Tibial nerve (tissue), 4 donors: ENCODE data around the gene DVL2. TPM values are rescaled to one million over a fixed set of nuclear protein-coding genes. Genes with fewer than 3 reads are reported as not detected.

Experiments used
- DNase-seq, 2 donors: peaks; one replicate each; pipeline ENCODE4 v3.0.0-alpha.2; 2019; ENCODE audit warnings: low spot score in 2 of 2
- H3K27ac ChIP-seq, 4 donors: fragments of 200-600 bp; sonication (generic) in 3 of 4; one replicate each; pipeline ENCODE4 v1.5.1; 2017 to 2019; ENCODE audit warnings: mild to moderate bottlenecking in 1 of 4
- H3K27me3 ChIP-seq, 2 donors: fragments of 200-600 bp; sonication (generic) in 1 of 2; one replicate each; pipeline versions ENCODE4 v1.5.1 to v1.6.0; 2017 to 2019
- H3K36me3 ChIP-seq, 3 donors: fragments of 200-600 bp; sonication (generic); one replicate each; pipeline ENCODE4 v1.5.1; 2018 to 2019
- H3K4me1 ChIP-seq, 4 donors: fragments of 200-600 bp; sonication (generic) in 3 of 4; one replicate each; pipeline ENCODE4 v1.5.1; 2017 to 2019
- H3K4me3 ChIP-seq, 4 donors: fragments of 200-600 bp; sonication (generic) in 3 of 4; one replicate each; pipeline ENCODE4 v1.5.1; 2017 to 2019; ENCODE audit warnings: mild to moderate bottlenecking in 1 of 4, moderate library complexity in 1 of 4
- H3K9me3 ChIP-seq, 4 donors: fragments of 200-600 bp; sonication (generic) in 3 of 4; one replicate each; pipeline ENCODE4 v1.5.1; 2017 to 2019
- EP300 ChIP-seq, 2 donors: sonication (generic); formaldehyde crosslinking; IDR thresholded peaks; one replicate each; pipeline ENCODE4 v1.6.1; 2017; ENCODE audit warnings: antibody characterized with exemption in 2 of 2, mild to moderate bottlenecking in 1 of 2
- POLR2A ChIP-seq, 2 donors: fragments of 450-650 bp; IDR thresholded peaks; one replicate each; pipeline ENCODE4 v1.6.1; 2017; ENCODE audit warnings: antibody characterized with exemption in 2 of 2, mild to moderate bottlenecking in 2 of 2, moderate library complexity in 2 of 2
- WGBS, 2 donors: methylation state at CpG; one replicate each; pipeline ENCODE4 v1.1.5; 2018; 5-methylcytosine and 5-hydroxymethylcytosine counted together
- total RNA-seq, 4 donors: library from RNA; depleted of rRNA; stranded (reverse); fragments of >200 nt; gene quantifications; one replicate each; pipeline ENCODE4 v1.1.0, GENCODE V29; 2016
- TF ChIP-seq, protein P1 (sequence below), 5 experiments: fragments of 200-600 bp in 3 of 5; fragments of 450-650 bp in 2 of 5; sonication (generic) in 3 of 5; IDR thresholded peaks; one replicate each; pipeline ENCODE4 v1.5.1; 2016 to 2019; ENCODE audit warnings: antibody characterized with exemption in 5 of 5, mild to moderate bottlenecking in 3 of 5, moderate library complexity in 2 of 5

DVL2 gene
- total RNA-seq, 4 donors from 2014 or later: 41.4 to 51.2 (median 46.7) TPM

DNA sequence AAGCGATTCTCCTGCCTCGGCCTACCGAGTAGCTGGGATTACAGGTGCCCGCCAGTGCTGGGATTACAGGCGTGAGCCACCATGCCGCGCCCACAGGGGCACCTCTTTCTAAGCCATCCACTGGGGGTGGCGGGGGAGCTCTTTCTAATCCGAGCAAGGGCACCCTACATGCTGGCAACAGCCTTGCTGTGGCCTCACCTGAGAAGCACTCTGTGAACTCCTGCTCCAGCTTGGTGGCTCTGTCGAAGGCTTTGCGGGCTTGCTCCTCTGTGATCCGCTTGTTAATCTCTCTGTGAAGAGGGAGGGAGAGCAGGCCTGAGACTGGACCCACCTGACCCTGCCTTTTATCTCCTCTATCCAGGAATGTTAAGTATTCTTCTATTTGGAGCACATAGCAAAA lies 43.2 kb downstream of the DVL2 start:
- H3K27ac ChIP-seq: no peak overlapping the region
- 92 to 96% methylated on average over 8 to 12 of the region's 12 CpGs for WGBS, 2 donors
- H3K36me3 ChIP-seq: peaks cover 0 to 58% (median 0%) of the 10 kb centered on the region in 3 donors
- no peaks in the 10 kb centered on the region for H3K4me1 ChIP-seq
- DNase-seq: no peak
- H3K9me3 ChIP-seq: no peaks in the 10 kb centered on the region
- TF ChIP-seq EP300 (IDR thresholded peaks at IDR 0.05) (no peak), POLR2A (IDR thresholded peaks at IDR 0.05) (no peak)
- TF ChIP-seq, protein P1, sequence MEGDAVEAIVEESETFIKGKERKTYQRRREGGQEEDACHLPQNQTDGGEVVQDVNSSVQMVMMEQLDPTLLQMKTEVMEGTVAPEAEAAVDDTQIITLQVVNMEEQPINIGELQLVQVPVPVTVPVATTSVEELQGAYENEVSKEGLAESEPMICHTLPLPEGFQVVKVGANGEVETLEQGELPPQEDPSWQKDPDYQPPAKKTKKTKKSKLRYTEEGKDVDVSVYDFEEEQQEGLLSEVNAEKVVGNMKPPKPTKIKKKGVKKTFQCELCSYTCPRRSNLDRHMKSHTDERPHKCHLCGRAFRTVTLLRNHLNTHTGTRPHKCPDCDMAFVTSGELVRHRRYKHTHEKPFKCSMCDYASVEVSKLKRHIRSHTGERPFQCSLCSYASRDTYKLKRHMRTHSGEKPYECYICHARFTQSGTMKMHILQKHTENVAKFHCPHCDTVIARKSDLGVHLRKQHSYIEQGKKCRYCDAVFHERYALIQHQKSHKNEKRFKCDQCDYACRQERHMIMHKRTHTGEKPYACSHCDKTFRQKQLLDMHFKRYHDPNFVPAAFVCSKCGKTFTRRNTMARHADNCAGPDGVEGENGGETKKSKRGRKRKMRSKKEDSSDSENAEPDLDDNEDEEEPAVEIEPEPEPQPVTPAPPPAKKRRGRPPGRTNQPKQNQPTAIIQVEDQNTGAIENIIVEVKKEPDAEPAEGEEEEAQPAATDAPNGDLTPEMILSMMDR (IDR thresholded peaks at IDR 0.05): no peak
- H3K27me3 ChIP-seq: no peaks in the 10 kb centered on the region
- H3K4me3 ChIP-seq: no peak overlapping the region

DNA sequence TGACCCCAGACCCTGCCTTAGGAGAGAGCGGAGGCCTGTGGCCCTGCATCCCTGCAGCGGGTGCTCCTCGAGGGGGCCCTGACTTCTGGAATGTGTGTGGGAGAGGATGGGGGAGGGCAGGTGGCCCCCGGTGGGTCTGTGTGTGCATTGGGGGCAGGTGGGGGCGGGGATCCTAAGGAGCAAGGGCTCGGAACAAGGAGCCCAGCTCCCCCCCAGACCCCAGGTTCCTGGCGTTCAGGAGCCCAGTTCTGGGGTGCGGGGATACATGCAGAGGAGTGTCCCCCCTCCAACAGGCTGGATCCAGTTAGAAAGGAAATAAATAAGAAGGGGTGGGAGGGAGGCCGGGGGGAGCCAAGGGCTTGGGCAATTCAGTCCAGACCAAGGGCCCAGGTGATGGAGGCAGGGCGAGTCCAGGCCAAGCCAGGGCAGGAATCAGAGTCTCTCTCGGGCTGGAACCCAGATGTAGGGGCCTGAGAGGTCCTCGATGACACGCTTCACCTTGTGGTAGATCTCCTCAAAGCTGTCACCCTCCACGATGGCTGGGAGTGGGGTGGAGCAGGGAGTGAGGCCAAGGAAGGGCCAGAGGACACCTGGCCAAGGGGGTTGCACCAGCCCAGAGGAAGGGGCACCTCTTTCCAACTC lies 43.9 kb downstream of the DVL2 start:
- no peaks in the 10 kb centered on the region for H3K9me3 ChIP-seq
- no peaks in the 10 kb centered on the region for H3K27me3 ChIP-seq
- TF ChIP-seq, protein P1 (IDR thresholded peaks at IDR 0.05): no peak
- TF ChIP-seq EP300 (IDR thresholded peaks at IDR 0.05) (no peak), POLR2A (IDR thresholded peaks at IDR 0.05) (no peak)
- H3K27ac ChIP-seq: no peak overlapping the region
- H3K4me3 ChIP-seq: no peak overlapping the region
- DNase-seq: no peak
- peaks cover 0 to 51% (median 0%) of the 10 kb centered on the region in 3 donors for H3K36me3 ChIP-seq
- WGBS, 2 donors: 85 to 89% methylated on average over 14 of the region's 14 CpGs
- no peaks in the 10 kb centered on the region for H3K4me1 ChIP-seq

DNA sequence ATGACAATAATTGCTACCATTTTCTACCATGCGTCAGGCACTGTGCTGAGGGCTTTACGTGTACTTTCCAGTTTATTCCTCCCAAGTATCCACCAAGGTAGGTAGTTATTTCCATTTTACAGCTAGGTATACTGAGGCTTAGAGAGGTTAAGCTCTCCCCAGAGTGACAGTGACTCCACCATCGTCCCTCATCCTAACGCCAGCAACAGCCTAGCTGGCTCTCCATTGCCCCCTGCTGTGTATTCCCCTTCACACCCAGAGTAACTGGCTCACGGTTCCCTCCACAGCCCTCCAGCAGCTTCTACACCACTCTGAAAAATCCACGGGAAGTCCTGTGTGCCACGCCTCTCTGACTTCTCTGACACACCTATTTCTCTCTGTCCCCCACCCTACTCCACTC lies 48.1 kb downstream of the DVL2 start:
- WGBS, 2 donors: 63 to 70% methylated on average over 7 of the region's 7 CpGs

DNA sequence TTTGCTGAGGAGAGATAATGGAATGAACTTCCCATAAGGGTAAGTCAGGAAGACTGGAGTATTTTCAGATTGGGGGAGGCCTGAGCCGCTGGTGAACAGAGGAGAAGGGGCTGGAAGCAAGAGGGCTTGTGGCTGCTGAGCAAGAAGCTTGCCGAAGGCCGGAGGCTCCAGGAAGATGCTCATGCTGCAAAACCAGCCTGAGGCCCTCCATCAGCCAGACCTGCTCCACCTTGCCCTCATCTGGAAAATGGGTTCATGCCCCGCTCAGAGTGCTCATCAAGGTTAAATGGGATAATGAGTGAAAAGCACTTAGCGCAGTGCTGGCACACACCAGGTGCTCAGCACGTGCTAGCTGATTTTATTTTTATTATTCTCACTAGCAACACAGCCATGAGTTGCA lies 49.7 kb downstream of the DVL2 start:
- H3K27ac ChIP-seq: no peak overlapping the region
- no peaks in the 10 kb centered on the region for H3K9me3 ChIP-seq
- no peak for DNase-seq
- no peak overlapping the region for H3K4me3 ChIP-seq
- TF ChIP-seq, protein P1 (IDR thresholded peaks at IDR 0.05): no peak
- TF ChIP-seq EP300 (IDR thresholded peaks at IDR 0.05) (no peak), POLR2A (IDR thresholded peaks at IDR 0.05) (no peak)
- H3K27me3 ChIP-seq: no peaks in the 10 kb centered on the region
- H3K4me1 ChIP-seq: no peaks in the 10 kb centered on the region
- WGBS, 2 donors: 85% methylated on average over 5 to 6 of the region's 6 CpGs
- no peaks in the 10 kb centered on the region for H3K36me3 ChIP-seq

More for the DNA sequence above, 48.1 kb downstream of the DVL2 start:
- Histone ChIP-seq H3K4me1 (no peaks in the 10 kb centered on the region), H3K36me3 (peaks cover 0 to 13% (median 0%) of the 10 kb centered on the region in 3 donors), H3K4me3 (no peak overlapping the region), H3K27ac (no peak overlapping the region), H3K9me3 (no peaks in the 10 kb centered on the region), H3K27me3 (no peaks in the 10 kb centered on the region)
- DNase-seq: no peak
- TF ChIP-seq, protein P1 (IDR thresholded peaks at IDR 0.05): no peak
- TF ChIP-seq POLR2A (IDR thresholded peaks at IDR 0.05): no peak
- no peak for TF ChIP-seq EP300 (IDR thresholded peaks at IDR 0.05)

DNA sequence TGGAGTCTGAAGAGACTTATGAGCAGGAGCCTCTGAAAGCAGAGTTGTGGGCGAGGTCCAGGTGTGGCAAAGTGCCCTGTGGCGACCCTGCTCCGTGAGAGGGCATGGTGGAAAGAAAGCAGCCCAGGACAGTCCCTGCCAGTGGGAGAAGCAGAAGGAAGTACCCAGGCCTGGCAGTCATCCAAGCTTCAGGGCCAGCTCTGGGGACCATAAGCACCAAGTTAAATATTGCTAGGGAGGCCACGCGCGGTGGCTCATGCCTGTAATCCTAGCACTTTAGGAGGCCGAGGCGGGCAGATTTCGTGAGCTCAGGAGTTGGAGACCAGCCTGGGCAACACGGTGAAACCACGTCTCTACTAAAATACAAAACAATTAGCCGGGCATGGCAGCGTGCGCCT lies 50.2 kb downstream of the DVL2 start:
- H3K27ac ChIP-seq: no peak overlapping the region
- TF ChIP-seq, protein P1 (IDR thresholded peaks at IDR 0.05): no peak
- TF ChIP-seq EP300 (IDR thresholded peaks at IDR 0.05) (no peak), POLR2A (IDR thresholded peaks at IDR 0.05) (no peak)
- H3K9me3 ChIP-seq: no peaks in the 10 kb centered on the region
- DNase-seq: peak in 1 of 2 donors; percentile 34
- no peaks in the 10 kb centered on the region for H3K36me3 ChIP-seq
- WGBS, 2 donors: 66 to 83% methylated on average over 14 of the region's 14 CpGs
- no peaks in the 10 kb centered on the region for H3K4me1 ChIP-seq
- no peak overlapping the region for H3K4me3 ChIP-seq
- H3K27me3 ChIP-seq: no peaks in the 10 kb centered on the region
